Ishikawa (cell line): ENCODE measurements around the gene ADGRG6.

Source experiments
- EP300 ChIP-seq: IDR thresholded peaks from 2 replicates; pipeline ENCODE4 v1.6.1; 2012; ENCODE audit warnings: borderline replicate concordance
- FOXM1 ChIP-seq: IDR thresholded peaks from 2 replicates; pipeline ENCODE4 v1.6.1; 2012; ENCODE audit warnings: low read depth, borderline replicate concordance
- NFIC ChIP-seq: IDR thresholded peaks from 2 replicates; pipeline ENCODE4 v1.6.1; 2012
- RAD21 ChIP-seq: IDR thresholded peaks from 2 replicates; pipeline ENCODE4 v1.6.1; 2012; ENCODE audit warnings: low read depth
- YY1 ChIP-seq: IDR thresholded peaks from 2 replicates; pipeline ENCODE4 v1.6.1; 2012; ENCODE audit warnings: low read depth

- TF ChIP-seq RAD21 (no peak), YY1 (no peak), EP300 (no peak), NFIC (no peak), FOXM1 (no peak)
Measured at GRCh38 chr6:142349215-142349823, 47.5 kb downstream of the ADGRG6 start.
